Activated CD8-positive, alpha-beta memory T cell treated with anti-CD3 and anti-CD28 coated beads, Interleukin-2, amount 50 U/mL, for 1 hour (primary cell): ENCODE results near the gene EARS2.
A peak's percentile ranks its signal among the peaks of the same experiment; 100 is the strongest.
"Not testable (repeated sequence)": the region's sequence is repeated elsewhere in the genome, so short reads cannot be mapped to it uniquely, and the experiment has no call there.

ENCODE experiments used
- DNase-seq: peaks from one replicate; pipeline ENCODE4 v3.0.0-alpha.2; 2020; ENCODE audit errors: extremely low read depth

The EARS2 gene

DNA sequence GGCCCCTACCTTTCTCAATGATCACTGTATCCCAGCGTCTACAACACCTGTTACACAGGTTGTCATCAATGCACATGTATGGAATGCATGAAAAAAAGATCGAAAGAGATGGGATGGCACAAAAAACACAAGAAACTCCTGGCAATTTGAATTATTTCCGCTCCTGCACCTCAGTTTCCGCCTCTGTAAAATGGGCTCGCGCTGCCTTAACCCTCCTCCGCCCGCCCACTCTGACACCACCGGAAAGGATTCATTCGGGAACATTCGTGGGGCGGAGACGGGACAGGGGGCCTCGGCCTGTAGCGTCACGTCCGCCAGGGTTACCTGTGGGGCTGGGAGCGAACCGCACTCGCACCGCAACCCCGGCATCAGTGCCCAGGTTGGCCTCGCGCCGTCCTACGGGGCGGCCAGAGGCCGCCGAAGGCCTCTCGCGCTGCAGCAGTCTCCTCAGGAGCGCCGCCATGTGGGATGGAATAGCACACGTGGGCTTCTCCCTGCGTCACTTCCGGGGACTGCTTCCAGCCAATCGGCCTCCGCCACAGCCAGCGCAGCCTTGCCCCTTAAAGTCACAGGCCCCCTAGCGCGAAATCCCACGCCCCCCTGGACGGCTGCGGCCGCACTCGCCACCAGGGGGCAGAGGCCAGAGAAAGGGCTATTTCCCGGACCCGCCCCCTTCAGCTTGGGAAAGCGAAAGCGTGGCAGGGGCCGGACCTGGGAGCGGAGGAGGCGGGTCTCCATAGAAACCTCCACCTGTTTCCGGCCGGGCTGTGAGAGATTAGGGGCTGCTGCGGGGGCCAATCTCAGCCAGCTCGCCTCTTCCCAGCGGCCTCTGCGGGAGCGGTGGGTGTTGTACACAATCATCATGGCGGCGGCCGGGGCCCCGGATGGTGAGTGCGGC lies at the start of gene EARS2, which contains the start of gene UBFD1:
TSS of gene EARS2 (minus strand) at position 470 of the 898 bp plus-strand sequence. CDS start at position 463, 7 bp downstream.
TSS of gene UBFD1 (plus strand) at position 847 of the 898 bp plus-strand sequence. CDS start at position 863, 16 bp downstream.
- peak; percentile 87 for DNase-seq

DNA sequence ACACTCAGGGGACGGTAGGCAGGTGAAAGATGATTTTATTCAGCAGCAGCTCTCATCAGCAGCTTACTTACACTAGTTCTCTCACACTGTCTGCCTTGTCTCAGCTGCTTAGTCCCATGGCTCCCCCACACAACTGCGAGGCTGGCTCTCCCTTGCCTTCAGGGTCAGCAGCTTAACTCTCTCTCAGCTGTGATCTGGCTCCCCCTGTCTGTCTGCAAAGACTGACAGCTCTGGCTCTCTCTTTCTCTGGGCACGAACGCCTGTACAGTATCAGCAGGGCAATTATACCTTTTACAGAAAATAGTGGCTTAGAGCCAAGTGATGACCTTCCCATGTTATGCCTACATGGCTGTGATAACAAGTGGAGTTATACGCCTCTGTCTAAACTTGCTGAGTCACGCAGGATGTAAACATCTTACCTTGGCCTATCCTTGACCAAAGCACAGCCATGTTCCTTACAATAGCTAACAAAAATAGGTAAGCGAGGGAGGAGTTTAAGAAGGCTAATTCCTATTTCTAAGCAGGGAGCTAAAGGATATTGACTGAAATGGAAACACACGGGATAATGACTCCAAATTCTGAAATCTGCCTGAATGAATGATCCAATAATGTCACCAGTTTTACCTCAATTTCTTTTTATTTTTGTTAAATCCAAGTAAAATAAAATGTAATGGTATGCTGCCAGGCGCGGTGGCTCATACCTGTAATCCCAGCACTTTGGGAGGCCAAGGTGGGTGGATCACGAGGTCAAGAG lies 40.0 kb upstream of the EARS2 start:
- no peak for DNase-seq

DNA sequence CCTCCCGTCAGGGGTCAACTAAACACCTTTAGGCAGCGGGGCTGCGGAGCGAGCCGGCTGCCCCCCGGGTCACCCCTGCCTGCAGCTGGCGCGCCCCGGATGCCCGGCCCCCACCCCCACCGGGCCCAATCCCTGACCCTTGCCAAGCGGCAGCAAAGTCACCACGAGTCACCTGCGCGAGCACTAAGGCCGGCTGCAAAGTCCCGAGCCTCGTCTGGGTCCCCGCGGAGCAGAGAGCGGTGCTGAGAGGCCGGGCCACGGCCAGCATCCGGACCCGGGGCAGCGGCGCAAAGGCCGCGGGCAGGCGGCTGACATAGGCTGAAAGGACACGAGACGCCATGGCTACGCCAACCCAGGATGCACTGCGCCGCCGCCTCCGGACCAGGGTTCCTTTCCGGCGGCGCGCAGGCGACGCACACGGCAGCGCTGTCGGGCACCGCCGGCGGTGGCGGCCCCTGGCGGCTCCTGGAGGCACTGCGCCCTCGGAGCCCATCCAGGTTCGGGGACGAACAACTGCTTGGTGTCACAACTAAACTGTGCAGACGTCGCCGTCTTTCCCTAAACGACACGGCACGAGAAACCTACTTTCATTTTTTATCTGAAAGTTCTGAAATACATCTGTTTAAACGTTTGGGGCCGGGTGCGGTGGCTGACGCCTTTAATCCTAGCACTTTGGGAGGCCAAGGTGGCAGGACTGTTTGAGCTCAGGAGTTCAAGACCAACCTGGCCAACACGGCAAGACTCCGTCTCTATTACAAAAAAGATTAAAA lies 39.0 kb upstream of the EARS2 start, which contains the start of gene NDUFAB1:
TSS of gene NDUFAB1 (minus strand) at position 366 of the 770 bp plus-strand sequence. CDS start at position 340, 26 bp downstream.
- peak; percentile 54 for DNase-seq

DNA sequence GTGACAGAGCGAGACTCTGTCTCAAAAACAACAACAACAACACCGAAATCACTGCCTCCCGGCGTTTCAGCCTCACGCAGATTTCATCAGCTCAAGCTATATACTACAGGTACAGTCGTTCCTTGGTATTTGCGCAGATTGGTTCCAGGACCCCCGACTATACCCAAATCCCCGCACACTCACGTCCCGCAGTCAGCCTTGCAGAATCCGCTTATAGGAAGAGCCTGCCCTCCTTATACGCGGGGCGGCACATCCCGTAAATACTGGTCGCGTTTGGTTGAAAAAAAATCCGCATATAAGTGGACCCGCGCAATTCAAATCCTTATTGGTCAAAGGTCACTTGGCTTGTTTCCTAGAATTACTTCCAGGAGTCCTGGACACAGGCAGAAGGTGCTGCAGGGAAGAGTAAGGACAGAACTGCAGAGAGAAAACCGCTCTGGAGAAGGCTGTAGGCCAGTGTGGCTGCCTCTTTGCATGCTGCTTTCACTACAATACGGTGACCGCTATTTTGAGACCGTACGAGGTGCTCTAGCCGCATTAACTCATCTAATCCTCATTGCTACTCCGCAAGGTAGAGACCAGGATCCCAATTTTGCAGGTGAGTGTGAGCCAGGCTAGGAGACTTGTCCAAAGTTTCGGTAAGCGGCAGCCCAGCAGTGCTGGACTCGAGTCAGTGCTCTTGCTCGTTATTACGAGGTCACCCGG lies 38.2 kb upstream of the EARS2 start:
- no peak for DNase-seq

DNA sequence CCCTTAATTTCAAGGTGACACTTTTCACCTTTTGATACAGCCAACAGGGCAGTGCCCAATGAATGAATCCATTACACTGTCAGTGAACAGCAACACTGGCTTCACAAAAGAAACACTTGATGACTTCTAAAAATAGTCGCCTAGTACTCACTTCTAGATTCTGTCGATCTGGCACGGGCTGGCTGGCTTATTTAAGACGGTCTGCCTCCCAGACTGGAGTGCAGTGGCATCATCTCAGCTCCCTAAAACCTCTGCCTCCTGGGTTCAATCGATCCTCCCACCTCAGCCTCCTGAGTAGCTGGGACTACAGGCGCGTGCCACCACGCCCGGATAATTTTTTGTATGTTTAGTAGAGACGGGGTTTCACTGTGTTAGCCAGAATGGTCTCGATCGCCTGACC lies 37.0 kb upstream of the EARS2 start:
- no peak for DNase-seq

DNA sequence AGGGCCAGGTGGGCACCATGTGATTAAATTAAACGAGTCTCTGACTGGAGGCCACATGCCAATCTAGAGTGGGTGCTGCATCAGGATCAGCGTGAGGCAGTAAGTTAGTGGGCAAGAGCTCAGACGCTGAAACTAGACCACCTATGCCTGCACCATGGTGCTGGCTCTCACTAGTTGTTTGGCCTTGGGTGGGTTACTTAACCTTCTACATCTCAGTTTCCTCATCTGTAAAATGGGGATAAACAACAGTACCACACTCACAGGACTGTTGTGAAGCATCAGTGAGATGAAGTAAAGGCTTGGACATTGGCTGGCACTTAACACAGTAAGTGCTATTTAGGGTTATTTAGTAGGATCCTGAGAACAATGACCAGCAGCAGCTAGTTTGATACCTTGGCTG lies 33.0 kb upstream of the EARS2 start:
- DNase-seq, result no peak

DNA sequence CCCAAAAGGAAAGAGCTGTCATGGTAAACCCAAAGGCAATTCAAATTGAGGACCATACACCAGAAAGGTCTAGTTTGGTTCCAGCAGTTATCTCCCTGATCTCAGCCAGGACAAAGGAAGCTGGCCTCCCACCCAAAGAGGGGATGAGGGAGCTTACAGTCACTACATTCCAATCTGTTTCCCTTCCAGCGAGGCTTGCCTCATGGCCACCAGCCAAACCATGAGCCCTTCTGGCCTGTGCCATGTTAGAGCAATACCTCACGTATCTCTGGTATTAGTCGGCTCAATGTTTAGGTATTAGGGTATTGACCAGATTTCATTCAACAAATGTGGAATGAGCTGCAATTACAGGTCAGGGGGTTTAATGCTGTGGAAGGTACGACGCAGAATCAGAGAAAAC lies 30.6 kb upstream of the EARS2 start:
- no peak for DNase-seq

DNA sequence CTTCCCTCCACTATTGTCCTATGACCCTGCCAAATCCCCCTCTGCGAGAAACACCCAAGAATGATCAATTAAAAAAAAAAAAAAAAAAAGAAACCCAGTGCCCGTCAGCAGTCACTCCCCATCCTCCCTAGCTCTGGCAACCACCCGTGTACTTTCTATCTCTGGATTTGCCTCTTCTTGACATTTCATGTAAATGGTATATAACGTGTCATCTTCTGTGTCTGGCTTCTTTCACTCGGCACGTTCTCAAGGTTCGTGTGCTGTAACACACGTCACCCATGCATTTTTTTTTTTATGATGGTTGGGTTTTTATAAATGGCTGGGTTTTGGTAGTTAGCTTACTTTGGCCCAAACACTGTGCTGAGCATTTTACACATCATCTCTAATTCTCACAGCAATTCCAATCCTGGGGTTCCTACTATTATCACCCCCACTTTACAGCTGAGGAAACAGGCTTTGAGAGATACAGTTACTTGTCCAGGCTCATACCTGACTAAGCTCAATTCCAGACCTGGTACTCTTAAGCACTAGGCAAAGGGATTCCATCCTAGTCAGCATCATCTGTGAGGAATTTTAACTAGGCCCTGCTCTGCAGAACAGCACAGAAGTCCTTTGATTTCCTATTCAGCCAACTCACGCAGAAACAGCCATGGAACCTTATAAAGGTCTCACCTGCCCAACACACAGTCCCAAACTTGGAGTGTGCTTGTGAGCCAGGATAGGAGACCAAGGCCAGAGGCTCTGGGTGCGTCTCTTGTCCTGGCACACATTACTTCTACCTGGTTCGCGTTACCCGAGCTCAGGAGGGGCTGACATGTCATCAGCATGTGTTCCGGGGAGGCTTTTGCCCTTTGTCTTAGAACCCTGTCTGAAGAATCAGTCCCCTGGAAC lies 27.3 kb upstream of the EARS2 start:
- DNase-seq, result no peak

DNA sequence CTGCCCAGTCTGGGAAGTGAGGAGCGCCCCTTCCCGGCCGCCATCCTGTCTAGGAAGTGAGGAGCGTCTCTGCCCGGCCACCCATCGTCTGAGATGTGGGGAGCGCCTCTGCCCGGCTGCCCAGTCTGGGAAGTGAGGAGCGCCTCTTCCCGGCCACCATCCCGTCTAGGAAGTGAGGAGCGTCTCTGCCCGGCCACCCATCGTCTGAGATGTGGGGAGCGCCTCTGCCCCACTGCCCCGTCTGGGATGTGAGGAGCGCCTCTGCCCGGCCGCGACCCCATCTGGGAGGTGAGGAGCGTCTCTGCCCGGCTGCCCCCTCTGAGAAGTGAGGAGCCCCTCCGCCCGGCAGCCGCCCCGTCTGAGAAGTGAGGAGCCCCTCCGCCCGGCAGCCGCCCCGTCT lies 26.1 kb upstream of the EARS2 start:
- DNase-seq, result not testable (repeated sequence)

DNA sequence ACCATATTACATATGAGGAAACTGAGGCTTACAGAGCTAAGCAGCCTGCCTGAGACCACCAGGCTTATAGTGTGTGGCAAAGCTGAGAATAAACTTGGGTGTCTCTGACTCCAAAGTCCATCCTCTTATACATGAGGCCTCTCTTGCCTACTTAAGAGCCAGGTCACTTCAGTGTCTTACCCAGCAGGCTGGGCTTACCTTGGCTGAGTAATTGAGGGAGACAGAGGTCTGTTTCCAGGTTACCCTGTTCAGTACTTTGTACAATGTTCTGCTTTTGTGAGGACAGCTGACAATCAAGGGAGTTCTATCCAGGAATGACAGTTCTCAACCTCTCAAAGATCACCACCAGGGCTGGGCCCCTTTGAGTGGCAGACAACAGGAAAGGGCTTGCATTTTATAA lies 24.6 kb upstream of the EARS2 start:
- DNase-seq, result no peak

DNA sequence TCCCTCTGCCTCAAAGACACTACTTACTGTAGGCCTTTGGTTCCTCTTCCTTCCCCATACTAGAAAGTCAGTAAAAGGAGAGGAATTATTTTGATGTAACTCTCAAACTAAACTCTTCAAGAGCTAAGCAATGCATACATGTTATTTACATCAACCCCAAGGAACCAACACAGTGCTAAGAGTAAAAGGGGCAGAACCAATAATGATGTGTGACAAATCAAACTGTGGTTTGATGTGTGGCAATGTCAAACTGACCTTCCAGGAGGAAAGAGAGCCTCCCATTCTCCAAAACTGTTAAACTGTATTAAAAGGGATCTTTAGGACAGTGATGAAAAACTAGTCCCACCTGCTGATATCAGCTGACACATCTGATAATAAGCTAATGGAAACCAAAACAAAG lies 23.2 kb upstream of the EARS2 start:
- DNase-seq, result no peak

DNA sequence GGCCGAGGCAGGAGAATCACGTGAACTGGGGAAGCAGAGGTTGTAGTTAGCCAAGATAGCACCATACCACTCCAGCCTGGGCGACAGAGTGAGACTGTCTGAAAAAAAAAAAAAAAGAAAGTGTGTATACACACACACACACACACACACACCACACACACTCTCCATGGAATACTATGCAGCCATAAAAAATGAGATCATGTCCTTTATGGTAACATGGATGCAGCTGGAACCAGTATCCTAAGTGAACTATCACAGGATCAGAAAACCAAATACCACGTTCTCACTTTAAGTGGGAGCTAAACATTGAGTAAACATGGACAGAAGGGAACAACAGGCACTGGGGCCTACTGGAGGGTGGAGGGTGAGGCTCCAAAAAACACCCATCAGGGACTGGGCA lies 22.2 kb upstream of the EARS2 start:
- DNase-seq, result no peak

DNA sequence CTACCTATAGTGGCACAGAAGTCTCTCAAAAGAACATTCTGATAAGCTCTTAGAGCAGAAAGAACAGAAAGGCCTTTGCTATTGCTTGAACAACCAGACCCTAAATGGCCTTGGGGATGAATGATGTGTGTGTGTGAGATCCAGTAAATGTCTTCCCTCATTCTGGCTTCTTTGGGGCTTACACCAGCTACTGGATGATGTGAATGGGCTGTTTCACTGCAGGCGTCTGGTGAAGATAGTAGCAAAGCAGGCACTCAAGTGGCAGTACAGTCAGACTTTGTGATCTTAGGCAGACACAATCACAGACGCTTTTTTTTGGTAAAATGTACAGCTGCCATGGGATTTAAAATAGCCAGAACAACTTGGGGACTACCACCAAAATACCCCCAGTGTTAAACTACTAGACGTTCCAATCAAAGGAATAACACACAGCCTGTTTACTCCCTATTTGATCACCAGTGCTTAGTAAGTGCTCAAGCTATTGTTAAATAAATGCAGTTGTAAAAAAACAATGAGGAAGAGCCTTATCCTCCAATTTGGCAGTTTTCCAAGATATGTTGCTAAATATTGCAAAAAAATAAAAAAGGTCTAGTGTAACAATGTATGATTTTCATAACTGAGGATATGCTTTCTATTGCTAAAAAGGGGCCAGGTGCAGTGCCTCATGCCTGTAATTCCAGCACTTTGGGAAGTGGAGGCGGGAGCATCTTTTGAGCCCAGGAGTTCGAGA lies 21.1 kb upstream of the EARS2 start:
- DNase-seq, result no peak

DNA sequence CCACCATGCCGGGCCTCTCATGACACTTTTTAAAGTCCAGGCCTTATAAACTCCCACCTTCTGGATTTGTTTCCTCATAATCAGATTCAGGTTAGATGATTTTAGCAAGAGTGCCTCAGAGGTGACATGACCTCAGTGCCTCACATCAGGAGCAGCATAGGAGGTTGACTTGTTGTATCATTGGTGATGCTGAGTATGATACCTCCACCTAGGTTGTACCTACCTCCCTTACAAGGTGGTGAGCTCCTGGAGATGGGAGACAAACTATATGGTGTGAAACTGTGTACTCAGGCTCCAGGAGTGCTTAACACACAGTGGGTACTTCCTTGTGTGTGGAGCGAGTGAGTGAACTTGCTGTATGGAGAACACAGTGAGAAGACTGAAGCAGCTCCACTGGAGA lies 20.3 kb upstream of the EARS2 start:
- no peak for DNase-seq

DNA sequence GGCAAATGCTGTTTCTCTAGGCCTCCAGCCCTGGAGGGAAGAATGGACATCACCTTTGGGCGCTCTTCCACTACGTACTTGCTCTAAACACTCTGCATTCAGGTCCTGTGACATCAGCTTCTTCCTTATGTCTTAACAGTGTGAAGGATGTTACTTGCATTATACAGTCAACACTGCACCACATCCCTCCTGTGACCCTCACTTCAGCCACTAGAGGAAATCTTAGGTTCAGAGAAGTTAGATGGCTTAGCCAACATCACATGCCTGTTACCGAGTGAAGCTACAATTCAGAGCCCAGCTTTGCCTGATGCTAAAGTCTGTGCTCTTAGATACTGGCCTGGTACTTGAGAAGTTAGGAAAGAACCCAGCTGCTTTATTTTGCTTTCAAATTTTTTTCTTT lies 18.7 kb upstream of the EARS2 start:
- DNase-seq, result no peak

DNA sequence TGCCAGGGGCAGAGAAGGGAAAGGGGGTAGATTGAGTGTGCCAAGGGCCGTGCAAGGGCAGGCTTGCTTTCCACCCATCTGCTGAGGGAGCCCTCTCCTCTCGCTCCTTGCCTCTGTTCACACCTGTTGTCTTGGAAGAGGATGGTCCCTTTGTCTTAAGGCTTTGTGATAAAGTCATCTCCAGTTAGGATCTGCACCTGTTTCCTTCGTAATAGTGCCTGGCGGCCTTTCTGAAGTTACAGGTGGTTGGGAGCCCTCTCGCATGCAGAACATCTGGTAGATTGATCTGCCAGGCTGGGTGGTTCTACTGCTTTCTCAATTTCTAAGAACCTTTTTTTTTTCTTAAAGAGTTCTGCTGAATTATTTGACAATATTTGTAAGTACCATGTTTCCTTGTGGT lies 16.7 kb upstream of the EARS2 start:
- no peak for DNase-seq

DNA sequence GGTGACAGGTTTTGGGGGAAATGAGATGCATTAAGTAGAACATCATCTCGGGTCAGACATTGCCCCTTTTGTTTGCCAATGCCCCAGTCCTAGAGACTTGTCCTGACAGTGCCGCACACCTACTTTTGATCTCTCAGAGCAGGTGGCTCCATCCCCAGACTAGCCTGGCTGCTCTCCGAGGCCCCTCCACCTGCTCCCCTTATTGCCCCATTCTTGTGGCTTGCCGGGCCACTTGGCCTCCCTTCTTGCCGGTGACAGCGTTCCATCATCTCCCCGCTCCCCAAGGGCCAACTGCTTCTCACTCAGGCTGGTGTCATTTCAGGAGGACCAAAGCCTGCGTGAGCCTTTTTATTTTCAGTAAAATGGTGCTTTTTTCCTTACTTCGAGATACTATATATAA lies 15.2 kb upstream of the EARS2 start:
- no peak for DNase-seq

DNA sequence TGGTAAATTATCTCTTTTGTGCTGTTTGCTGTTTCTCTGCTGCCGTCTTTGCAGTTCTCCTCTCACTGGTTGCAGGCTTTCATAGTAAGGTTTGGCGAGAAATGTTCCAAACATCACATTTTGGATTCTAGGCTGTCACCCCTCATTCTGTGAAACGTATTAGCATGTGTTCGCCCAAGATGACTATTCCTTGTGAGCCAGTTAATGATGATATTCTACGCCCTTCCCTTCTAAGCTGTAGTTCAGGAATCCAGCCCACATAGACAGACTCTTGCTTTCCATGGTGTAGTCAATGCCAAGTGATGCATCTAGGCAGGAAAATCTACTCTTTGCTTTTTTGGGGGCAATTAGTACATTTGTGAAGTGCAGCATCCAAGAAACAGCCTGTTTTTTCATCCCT lies 14.7 kb upstream of the EARS2 start:
- DNase-seq, result no peak

DNA sequence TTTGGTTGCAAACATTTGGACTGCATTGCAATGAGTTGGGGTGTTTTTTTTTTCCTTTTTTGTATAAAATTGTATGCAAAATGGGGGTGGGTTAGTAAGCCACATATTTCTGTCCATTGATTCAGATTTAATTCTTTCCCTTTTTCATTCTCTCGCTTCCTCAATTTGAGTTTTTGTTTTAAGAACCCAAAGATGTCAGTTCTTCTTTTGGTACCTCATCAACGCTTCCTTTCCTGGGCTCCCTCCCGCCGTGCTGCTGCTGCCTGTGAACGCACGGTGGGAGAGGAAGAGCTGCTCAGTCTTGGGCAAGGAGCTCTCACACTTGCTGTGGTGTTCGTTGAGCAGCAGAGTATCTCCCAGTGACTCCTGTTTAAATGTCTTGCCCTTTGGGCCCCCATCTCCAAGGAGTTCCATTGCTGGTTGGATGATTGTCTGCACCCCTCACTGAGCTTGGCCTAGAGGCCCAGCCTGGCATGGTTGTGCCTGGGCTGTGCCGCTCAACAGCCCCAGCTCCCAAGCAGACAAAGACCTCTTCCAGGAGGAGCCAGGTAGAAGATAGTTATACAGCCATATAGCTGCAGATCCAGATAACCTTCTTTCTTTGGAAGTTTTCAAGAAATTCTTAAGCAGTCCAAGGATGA lies 14.0 kb upstream of the EARS2 start:
- no peak for DNase-seq
